PFSK-1 (cell line): ENCODE measurements around the gene IL18BP.
A peak's percentile ranks its signal among the peaks of the same experiment; 100 is the strongest.

Experiments
- FOXP2 ChIP-seq: optimal IDR thresholded peaks from 2 replicates; pipeline ENCODE3; 2011; ENCODE audit warnings: borderline replicate concordance, control low read depth, inconsistent platforms; ENCODE audit not compliant: insufficient read depth; ENCODE audit errors: extremely low read length, extremely low read depth
- POLR2AphosphoS5 ChIP-seq: IDR thresholded peaks from 2 replicates; pipeline ENCODE4 v1.6.1; 2012; ENCODE audit warnings: low read depth, mild to moderate bottlenecking, control low read depth, low read length, moderate library complexity
- SIN3A ChIP-seq: IDR thresholded peaks from 2 replicates; pipeline ENCODE4 v1.6.1; 2012; ENCODE audit warnings: mild to moderate bottlenecking, low read length, moderate library complexity, borderline replicate concordance; ENCODE audit not compliant: insufficient read depth
- TAF1 ChIP-seq: IDR thresholded peaks from 2 replicates; pipeline ENCODE4 v1.6.1; 2012; ENCODE audit warnings: low read length, control low read depth, borderline replicate concordance; ENCODE audit not compliant: insufficient read depth
- TF ChIP-seq, protein P1 (sequence below), 2 experiments: IDR thresholded peaks; 2 replicates each; pipeline versions ENCODE4 v1.6.1 to v1.8.0; 2011 to 2012; ENCODE audit warnings: low read depth in 2 of 2, low read length in 2 of 2, control low read depth in 1 of 2, inconsistent platforms in 1 of 2, mild to moderate bottlenecking in 1 of 2, moderate library complexity in 1 of 2; ENCODE audit not compliant: insufficient read depth in 1 of 2

IL18BP gene

DNA sequence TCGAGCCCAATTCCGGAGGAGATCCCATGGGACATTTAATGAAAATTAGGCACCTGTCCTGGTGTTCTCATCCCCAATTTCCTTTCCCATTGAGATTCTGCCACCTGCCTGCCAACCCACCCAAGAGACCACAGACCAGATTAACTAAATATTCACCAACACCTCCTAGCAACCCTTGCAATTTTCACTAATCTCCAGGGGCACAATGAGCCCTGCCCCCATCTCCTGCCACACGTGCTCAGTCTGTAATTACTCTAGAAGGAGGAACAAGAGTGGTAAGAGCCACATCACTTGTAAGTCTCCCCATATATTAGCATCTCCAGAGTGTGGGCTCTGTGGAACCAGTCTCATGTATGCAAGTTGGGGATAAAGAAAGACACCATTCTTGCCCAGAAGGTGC, 38.0 kb downstream of the IL18BP start:
- TF ChIP-seq FOXP2, result no peak
- TF ChIP-seq TAF1, result no peak
- TF ChIP-seq, protein P1, sequence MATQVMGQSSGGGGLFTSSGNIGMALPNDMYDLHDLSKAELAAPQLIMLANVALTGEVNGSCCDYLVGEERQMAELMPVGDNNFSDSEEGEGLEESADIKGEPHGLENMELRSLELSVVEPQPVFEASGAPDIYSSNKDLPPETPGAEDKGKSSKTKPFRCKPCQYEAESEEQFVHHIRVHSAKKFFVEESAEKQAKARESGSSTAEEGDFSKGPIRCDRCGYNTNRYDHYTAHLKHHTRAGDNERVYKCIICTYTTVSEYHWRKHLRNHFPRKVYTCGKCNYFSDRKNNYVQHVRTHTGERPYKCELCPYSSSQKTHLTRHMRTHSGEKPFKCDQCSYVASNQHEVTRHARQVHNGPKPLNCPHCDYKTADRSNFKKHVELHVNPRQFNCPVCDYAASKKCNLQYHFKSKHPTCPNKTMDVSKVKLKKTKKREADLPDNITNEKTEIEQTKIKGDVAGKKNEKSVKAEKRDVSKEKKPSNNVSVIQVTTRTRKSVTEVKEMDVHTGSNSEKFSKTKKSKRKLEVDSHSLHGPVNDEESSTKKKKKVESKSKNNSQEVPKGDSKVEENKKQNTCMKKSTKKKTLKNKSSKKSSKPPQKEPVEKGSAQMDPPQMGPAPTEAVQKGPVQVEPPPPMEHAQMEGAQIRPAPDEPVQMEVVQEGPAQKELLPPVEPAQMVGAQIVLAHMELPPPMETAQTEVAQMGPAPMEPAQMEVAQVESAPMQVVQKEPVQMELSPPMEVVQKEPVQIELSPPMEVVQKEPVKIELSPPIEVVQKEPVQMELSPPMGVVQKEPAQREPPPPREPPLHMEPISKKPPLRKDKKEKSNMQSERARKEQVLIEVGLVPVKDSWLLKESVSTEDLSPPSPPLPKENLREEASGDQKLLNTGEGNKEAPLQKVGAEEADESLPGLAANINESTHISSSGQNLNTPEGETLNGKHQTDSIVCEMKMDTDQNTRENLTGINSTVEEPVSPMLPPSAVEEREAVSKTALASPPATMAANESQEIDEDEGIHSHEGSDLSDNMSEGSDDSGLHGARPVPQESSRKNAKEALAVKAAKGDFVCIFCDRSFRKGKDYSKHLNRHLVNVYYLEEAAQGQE (IDR thresholded peaks at IDR 0.05; ENCODE audit: insufficient read depth in 1 of 2, low read depth in 2 of 2, low read length in 2 of 2), result no peak
- no peak for TF ChIP-seq POLR2AphosphoS5
- TF ChIP-seq SIN3A, result no peak

DNA sequence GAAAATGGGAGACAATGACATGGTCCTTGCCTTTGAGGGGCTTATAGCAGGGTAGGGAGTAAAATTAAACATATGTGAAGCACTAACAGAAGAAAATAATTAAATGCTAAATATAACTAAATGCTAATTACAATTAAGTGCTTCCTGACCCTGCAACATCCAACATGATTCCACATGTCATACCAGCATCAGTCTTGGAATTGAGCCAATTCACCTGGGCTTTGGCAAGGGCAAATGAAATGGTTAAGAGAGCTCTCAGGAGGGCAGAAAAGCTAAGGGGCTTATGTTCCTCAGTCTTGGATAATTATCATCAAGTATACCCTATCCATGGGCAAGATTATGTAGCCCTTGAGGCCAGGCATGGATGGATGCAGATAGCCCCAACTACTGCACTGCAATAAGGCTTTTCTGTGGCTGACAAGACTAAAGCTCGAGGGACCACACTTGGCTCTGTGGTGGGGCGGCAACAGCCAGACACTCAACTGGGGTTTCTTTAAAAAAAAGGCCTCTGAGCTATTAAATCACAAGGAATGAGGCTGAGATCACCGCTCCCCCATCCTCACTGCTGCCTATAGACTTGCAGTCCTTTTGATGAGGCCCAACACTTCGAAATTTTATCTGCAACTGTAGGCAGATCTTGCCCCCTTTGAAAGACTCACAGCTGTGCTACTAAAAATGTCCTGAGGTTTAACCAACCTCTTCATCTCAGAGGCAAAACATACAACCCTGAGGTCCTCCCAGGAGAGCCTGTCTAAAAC, 39.0 kb downstream of the IL18BP start:
- no peak for TF ChIP-seq FOXP2
- no peak for TF ChIP-seq SIN3A
- TF ChIP-seq TAF1, result no peak
- TF ChIP-seq, protein P1 (IDR thresholded peaks at IDR 0.05; ENCODE audit: insufficient read depth in 1 of 2, low read depth in 2 of 2, low read length in 2 of 2), result no peak
- no peak for TF ChIP-seq POLR2AphosphoS5

DNA sequence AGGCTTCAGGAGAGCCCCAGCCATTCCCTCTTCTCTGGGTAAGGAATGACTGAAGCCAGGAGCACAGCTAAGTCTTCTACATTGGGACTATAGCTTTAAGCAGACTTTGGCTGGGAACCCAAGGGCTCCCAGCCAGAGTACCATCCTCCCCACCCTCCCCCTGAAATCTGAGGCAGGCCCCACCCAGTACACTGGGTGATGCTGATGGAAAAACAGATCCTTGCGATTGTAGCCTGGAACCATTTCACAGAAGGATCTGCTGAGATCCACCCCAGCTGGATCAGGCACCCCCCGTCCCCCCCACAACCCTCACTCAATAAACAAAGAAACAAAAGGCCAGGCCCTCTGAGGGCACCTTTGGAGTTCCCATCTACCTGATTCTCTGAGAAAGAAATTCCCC, 39.8 kb downstream of the IL18BP start:
- TF ChIP-seq, protein P1 (IDR thresholded peaks at IDR 0.05; ENCODE audit: insufficient read depth in 1 of 2, low read depth in 2 of 2, low read length in 2 of 2), result no peak
- TF ChIP-seq POLR2AphosphoS5 (no peak), TAF1 (no peak), FOXP2 (no peak), SIN3A (no peak)

DNA sequence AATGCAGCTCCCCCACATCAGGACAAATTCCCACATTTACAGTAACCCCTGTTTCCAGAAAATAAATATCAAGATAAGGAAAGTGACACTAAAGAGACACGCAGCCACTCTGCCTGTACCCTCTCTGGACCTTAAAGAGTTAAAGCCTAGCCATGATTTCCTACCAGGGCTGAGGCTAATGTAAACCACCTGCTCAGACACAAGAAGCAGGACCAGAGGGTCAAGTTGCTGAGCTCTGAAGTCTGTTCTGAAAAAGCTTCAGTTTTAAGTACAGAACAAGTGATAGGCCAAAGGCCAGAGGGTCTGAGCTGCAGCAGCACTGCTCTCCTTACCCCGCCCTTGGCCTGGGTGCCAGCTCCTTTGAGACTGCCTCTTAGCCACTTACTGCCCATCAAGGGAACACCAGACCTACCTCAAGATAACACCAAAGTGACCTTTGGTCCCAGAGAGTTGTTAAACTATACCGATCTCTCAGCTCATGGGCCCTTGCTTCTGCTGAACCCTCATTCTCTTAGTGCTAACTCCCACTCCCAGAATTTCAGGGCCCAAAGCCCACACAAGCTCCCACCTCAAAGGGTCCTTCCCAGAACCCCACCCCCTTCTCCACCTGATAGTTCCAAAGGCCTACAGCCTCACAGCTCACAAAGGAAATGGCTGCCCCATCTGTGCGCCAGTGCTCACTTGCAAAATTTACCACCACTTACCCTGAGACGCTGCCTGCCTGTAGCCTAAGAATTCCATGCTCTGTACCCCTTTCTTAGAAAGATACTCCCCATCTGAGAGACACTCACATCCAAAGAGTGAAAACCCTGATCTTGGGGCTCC, 40.5 kb downstream of the IL18BP start:
- TF ChIP-seq, protein P1 (IDR thresholded peaks at IDR 0.05; ENCODE audit: insufficient read depth in 1 of 2, low read depth in 2 of 2, low read length in 2 of 2), result no peak
- TF ChIP-seq FOXP2 (no peak), TAF1 (peak; percentile 13; the same call in 1 of the 2 replicates), SIN3A (peak; percentile 38; the same call in 1 of the 2 replicates), POLR2AphosphoS5 (peak; percentile 42; the same call in 1 of the 2 replicates)
